Stimulated activated CD4-positive, alpha-beta T cell treated with anti-CD3 and anti-CD28 coated beads, TNF-alpha, amount 100 ng/mL, for 24 hours (primary cell): ENCODE data around the gene THRB.

Source experiments
- DNase-seq, 3 experiments: peaks; one replicate each; pipeline ENCODE4 v3.0.0-alpha.2; 2020; ENCODE audit warnings: low read depth in 3 of 3

Gene THRB

DNA sequence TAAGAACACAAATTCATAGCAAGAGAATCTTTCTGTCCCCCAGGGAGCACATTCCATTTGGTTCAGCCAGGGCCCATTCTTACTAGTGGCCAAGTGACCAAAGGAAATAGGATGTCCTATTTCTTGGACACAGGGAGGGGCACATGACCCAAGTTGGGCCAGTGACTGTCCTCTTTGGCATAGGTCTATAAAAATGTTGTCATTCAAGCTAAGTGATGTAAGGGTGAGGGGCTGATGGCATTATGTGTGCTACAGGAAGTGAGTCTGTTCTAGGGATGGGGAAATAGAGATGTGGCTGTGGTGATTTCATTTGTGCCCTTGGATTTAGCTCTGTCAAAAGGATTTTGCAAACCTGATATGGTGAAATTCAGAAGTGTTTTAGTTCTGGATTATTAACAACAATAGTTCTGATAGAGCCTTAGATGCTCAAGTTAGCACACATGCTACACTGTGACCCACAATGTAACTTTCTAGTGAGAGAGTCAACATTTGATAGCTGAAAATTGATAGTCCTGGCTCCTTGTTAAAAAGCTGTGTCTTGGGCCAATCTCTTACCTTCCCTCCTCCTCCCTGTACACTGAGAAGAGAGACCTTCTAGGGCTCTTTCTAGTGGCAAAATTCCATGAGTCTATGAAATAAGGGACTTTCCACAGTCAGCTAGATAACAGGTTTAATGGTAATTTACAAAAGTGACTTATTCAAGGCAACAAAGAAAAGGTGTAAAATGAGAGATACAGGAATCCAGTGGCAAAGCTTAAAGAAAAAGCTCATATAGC, 117.2 kb downstream of the THRB start:
- DNase-seq, result no peak

DNA sequence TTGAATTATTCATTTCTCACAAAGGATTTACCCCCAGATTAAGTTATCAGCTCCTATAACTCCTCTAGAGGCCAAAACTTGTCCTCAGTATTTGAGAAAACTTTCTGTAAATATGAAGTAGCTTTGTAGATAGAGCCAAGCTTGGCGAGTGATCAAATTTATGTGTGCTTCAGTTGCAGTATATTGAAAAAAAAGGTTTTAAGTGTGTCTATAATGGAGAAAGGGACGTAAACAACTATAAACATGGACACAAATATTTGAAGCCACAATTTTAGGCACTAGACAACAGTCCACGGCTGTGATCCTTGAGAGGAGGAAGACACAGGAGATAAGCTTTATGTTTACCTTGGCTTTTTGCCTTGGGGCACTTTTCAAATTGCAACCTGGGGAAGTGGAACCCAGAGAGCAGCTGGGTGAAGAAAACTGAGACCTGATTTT, 118.7 kb downstream of the THRB start:
- DNase-seq, result no peak

DNA sequence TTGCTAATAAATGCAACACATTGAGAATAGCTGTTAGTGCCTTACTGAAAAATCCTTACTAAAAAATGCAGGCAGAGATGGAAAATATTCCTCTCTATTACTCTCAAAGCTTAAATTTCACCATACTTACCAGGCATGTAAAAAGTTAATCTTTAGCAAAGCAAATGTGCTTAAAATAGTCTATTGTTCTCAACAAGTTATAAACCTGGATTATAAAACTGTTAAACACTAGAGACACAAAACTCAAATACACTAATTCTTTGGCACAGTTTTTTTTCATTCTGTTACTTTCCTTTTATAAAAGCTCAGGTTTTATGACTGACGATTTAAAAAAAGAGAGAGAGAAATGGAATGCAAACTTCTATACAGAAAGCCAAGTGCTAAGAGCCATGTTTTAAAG, 119.8 kb downstream of the THRB start:
- DNase-seq, result no peak

DNA sequence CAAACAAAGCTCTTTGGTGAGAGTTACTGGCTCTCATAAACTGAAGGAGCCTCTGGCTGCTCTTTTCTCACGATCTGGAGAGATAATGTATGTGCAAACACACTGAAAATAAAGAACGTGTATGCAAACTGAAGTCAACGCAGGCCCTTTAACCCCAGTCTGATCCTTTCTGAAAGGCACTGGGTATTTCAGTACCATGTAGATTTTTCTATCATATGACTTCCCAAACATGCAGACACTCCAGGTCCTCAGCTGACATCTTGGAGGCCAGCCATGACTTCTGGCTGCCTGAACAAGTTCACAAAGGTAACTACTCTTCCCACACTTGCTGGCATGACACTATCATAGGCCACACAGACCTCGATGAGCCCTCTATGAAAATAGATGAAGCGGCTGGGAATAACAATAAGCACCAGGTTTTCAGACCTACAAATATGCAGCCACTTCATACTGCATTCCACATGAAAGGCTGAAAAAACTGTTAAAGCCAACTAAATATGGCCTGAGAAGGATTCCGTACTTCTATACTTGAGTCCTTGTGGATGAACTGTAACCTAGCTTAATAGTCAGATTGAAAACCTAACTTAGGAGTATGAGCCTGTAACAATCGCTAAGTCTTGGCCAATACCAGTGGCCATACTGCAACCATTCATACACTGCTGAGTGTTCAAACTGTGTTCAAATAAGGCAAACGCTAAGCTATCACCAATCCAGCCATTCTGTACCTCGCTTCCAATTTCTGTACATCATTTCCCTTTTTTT, 121.3 kb downstream of the THRB start:
- no peak for DNase-seq

DNA sequence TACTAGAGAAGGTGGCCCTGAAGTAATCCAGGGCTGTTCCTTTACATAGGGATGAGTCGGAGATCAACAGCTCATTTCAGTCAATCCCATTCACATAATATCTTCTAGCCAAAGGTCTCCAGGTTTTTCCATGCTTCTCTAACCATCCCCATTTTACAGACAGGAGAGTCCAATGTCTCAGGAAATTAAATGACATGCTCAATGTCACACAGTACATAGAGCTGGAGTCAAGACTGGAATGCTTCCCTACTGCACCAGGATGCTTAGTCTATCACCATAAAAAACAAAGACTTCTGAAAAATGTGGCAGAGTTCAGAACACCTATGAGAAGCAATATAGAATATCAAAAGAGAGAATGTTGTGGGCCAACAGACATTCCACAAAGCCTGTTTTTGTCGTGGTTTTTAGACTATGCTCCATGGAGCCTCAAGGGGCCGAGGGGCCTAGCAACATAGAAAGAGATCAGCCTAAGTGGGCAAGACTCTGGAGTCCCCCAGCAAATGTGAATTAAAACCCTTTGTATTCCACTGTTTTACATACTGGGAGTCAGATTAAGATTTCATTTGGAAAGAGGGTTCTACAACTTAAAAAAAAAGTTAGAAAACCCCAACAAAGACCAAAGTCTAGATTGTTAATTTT, 122.0 kb downstream of the THRB start:
- no peak for DNase-seq

DNA sequence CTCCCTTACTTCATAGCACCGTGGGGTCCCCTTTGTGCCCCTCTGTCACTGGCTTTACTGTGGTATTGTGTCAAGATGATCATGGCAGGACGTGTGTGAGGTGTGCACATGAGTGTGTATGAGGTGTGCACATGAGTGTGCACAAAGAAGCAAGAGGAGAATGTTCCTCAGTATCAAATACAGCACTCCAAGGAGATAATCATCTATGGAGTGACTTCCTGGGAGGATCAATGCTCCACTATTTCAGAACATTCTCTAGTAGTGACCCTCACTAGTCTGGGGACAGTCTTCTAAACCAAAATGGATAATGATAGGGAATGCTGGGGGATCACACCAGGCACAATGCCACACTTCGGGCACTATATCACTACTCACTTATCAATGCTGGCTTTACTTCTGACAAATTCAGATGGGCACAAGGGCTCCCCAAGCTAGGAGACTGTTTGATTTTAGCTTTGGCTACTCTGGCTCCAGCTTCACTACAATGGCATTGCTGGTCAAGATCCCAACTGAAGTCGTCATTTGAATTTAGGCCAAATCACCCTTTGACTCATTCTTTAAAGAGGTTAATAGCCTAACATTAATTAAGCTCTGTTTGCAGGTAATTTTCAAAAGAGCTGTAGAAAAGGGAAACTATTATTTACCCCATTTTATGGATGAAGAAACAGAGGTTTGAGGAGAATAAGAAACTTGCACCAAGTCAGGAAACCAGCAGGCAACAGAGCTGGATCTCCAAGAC, 124.1 kb downstream of the THRB start:
- DNase-seq, result no peak

DNA sequence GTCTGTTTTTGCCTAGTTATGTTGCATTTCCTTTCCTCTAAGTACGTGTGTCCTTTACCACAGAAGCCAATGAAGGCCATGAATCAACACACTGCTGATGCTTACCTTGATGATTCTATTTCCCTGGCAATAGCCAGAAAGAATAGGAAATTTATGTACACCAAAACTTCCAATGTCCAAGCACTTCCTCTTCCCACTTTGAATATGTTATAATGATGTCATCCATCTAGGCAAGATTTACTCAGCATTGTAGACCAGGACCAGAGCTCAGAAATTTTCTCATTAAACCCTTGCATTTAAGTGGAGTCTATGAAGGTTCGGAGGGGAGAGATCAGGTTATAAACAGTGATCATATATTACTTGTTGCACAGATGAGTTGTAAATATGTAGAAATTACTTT, 126.0 kb downstream of the THRB start:
- DNase-seq, result no peak

DNA sequence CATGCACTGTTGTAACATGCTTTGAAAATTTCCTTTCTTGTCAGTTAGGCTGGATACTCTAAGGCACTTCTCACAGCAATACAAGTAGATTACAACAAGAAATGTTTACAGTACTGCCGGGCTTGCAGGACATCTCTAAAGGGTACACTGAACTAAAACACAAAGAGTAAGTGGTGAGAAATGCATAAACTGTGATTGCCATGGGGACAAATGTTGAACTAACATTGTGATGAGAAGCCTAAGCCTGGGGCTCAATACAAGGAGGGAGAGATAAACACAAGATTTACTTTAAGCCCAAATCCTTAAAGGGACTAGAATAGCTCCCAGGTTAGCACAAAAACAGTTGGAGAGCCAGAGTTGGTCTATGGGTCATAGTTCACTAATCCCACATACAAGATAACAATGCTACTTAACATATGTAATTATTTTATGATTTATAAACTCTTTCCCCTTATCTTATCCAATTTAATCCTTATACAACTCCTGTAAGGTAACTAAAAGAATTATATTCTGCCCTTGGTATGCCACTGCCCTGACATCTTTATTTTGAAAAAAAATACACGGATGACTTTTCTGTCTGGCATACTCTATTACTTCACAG, 126.9 kb downstream of the THRB start:
- DNase-seq, result no peak

DNA sequence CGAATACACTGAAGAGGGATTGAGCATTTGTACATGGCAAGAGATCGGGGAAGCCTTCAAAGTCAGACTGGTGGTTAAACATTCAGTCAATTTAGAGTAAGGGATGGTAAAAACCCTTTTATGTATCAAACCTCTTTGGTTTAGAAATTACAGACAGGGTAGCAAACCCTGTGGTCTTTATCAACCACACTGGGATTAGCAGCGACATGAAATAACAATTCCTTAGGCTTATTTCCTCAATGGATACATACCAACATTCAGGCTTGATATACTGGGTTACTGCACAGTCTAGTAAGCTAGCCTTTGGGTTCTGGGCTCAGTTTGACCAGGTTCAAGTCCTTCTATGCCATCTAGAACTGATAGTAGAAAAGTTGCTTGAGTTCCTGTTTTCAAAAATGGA, 127.4 kb downstream of the THRB start:
- no peak for DNase-seq

DNA sequence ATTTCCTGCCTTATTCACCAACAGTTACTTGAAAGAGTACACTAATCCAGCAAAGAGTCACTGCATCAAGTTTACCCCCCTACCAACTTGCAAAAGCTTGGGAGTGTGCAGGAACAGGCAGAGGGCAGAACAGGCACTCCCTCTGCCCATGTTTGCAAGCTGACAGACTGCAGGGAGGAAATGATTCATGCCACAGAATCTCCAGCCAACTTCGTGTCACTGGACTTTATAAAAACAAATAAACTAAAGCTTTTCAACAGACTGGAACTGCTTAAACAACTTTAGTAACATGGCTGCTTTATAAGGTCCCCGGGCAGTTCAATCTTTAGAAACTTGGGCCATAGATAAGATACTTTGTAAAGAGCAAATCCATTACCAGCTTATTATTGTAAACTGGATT, 129.5 kb downstream of the THRB start:
- no peak for DNase-seq

DNA sequence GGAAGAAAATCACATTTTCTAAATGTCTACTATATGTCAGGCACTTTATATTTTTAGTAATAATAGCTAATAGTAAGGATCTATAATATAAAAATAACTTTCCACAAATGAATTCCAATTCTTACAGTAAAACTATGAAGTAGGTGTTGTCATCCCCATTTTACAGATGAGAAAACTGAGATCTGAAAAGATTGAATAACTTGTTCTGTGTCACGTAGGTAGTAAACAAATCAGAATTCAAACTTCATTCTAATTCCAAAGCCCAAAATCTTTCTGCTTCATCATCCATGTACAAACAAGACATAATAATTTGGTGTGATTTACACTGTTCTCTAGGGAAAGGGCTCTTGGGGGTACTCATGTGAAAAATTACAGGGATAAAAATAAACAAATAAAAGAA, 130.3 kb downstream of the THRB start:
- DNase-seq, result no peak

DNA sequence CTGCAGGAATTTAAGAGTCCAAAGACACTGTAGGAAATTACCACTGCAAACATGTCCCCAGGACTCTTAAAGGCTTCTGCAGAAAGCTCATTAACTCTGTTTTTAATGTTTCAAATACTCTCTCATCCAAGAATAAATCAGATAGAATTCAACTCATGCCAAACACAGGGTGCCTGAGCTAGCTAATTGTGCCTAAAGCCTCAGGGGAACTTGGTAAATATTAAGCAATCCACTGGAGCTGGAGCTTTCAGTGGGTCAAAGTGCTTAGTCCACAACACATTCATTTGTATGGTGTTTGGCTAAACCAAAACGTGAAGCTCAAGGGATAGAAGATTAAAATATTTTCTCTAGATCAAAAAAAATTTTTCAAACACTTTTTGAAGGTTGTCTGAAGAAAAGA, 131.4 kb downstream of the THRB start:
- no peak for DNase-seq

DNA sequence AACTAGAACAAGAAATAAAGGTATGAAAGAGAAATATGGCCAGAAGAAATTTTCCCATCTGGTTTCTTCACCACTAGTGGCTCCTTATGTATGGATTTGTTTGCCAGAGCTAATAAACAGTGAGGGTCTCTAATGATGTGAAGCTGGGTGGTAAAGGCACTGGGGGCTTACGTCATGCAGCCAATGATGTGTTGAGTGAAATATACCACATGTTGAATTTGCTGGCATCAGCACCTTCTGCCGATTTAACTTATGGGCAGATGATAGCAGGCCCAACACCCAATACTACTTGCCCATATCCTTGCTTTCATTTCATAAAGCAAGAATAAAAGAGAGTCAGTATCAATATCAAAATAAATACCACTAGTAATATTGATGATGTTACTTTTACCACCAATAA, 133.0 kb downstream of the THRB start:
- DNase-seq, result no peak

DNA sequence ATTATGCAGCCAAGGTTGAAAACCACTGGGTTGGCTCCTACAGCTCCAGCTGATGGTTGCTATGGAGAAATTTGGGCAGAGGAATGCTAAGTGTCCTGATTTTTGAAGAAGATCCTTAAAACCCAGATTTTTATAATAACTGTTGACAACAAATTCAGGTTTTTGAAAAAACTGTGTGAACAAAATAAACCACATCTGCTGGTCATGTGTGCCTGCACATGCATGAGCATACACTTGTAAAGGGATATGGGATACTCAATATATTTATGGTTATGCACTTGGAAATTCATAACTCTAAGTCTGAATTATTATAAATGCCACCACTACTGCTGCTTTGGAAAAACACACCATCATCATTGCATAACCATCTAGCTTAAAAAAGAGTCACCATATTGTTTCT, 133.7 kb downstream of the THRB start:
- DNase-seq, result no peak

DNA sequence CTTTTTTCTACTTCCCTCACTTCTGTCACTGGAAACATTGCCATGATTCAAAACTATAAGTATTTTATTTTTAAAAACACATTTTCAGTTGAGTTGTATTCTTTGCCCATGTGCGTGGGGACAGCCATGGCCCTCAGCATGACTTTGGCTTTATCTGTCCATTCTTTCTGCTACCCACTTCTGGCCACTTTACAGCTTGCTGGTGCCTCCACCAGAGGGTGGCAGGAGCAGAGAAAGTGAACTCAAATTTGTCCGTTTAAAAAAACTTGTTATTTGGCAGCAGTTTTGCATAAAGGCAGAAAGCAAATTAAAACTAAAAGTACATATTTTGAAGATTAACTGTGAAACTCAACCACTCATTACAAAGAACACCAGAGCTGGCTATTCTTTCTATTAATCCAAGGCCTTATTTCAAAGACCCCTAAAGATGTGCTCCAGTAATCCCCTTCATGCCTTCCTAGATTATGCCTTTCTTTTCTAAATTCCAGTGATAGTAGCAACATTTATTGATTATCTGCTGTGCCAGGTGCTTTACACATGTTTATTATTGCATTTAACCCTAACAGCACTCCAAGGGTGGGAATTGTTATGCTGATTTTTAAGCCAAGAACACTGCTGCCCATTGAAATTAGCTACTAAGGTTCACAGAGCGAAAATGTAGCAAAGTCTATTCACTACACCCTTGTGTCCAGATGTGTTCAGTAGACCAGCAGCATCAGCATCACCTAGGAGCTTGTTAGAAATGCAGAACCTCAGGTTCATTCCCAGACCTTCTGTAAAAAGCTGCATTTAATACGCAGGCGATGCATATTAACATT, 134.8 kb downstream of the THRB start:
- no peak for DNase-seq

DNA sequence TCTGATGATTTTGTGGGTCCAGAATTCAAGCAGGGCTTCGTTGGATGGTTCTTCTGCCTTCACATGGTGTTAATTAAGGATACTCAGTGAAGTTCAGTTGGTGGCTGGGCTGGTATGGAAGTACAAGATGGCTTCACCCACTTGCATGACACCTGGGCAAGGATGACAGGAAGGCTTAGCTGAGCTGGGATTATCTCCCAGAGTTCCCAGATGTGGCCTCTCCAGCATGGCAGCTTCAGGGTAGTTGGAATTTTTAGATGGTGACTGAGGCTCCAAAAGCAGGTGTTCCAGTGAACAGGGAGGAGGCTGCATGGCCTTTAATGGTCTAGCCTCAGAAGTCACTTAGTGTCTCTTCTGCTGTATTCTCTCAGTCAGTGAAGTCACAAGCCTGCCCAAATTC, 135.5 kb downstream of the THRB start:
- DNase-seq, result no peak

DNA sequence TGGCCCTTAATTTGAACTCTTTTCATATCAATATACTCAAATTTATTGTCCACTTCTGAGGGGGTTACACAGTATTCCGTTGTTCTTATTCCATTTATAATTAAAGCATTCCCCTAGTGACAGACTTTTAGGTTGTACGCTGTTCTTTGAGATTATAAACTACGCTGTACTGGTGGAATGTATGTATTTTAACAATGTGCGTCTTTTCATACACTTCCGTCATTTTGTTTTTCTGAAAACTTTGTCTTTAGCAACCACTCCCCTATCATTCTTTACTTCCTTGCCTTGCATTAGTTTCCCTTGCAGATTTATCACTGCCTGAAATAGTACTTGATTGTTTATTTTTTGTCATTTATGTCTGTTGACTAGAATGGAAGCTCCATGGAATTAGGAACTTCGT, 137.0 kb downstream of the THRB start:
- no peak for DNase-seq

DNA sequence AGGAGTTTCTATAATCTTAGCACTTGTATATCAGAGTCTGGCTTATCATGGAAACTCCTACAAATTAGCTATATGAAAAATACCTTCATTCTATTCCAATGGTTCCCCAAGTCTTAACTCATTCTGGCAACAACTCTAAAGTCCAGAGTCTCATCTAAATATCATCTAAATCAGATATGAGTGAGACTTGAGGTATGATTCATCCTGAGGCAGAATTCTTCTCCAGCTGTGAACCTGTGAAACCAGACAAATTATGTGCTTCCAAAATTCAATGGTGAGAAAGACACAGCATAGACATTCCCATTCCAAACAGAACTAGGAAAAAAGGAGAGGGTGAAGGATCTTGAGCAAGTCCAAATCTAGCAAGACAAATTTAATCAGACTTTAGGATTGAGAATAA, 138.8 kb downstream of the THRB start:
- DNase-seq, result no peak

DNA sequence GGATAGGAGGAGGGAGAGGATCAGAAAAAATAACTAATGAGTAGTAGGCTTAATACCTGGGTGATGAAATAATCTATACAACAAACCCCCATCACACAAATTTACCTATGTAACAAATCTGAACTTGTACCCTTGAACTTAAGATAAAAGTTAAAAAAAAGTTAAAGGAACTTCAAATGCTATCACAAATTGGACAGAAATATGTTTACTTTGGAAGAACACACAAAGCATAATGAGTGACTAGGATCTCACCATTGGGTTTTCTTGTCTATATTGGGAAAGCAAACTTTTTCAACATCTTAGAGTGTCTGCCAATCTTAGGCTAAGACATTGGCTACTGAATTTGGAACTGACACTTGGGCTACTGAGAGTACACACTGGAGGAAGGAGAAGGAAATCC, 140.4 kb downstream of the THRB start:
- no peak for DNase-seq

DNA sequence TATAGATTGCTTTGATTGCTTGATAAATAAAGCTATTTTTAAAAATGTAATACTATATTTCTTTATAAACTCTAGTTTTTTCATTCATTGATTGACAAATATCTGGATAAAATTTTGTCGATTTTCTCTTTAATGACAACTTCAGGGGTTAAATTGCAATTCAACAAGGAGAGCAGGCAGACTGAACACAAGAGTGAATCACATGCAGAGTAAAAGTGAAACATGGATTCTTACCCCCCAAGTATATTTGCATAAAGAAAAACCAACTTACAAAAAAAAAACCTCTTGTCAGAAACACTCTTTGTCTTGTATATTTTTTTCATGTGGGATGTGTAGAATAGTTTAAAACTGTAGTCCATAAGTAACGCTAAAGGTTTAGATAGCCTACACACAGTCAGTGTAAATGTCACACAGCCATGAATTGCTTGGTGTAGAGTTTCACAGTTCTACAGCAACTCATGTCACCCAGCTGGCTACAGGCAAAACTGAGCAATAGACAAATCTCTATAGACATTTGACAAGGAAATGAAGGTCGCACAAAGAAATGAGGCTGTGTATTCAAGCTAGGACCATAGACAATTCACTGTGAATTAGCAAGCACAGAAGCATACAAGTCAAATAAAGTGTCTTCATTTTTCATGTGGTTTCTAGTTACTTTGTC, 141.6 kb downstream of the THRB start:
- DNase-seq, result no peak
